T-helper 9 cell (primary cell): ENCODE measurements around the gene RNF212.
"Not testable (repeated sequence)": the region's sequence is repeated elsewhere in the genome, so short reads cannot be mapped to it uniquely, and the experiment has no call there.

ENCODE experiments used
- DNase-seq: peaks from one replicate; pipeline ENCODE4 v3.0.0-alpha.2; 2020

The RNF212 gene

GRCh38 chr4:1047106-1047975, 66.0 kb downstream of the RNF212 start:
- no peak for DNase-seq

- not testable (repeated sequence) for DNase-seq
Measured at GRCh38 chr4:1046581-1047011, 66.8 kb downstream of the RNF212 start.

- DNase-seq, result no peak
Measured at GRCh38 chr4:1045595-1046201, 67.7 kb downstream of the RNF212 start.

GRCh38 chr4:1045193-1045594, 68.2 kb downstream of the RNF212 start:
- DNase-seq, result no peak

GRCh38 chr4:1044469-1045192, 68.7 kb downstream of the RNF212 start:
- no peak for DNase-seq

- DNase-seq, result no peak
Measured at GRCh38 chr4:1043651-1044468, 69.5 kb downstream of the RNF212 start.

GRCh38 chr4:1043162-1043561, 70.2 kb downstream of the RNF212 start:
- DNase-seq, result no peak

- DNase-seq, result no peak
Measured at GRCh38 chr4:1042352-1043055, 70.9 kb downstream of the RNF212 start.

GRCh38 chr4:1041936-1042330, 71.4 kb downstream of the RNF212 start:
- DNase-seq, result no peak

GRCh38 chr4:1041147-1041935, 72.0 kb downstream of the RNF212 start:
- no peak for DNase-seq

- DNase-seq, result no peak
Measured at GRCh38 chr4:1040344-1041146, 72.8 kb downstream of the RNF212 start.

- no peak for DNase-seq
Measured at GRCh38 chr4:1039493-1040343, 73.6 kb downstream of the RNF212 start.

- no peak for DNase-seq
Measured at GRCh38 chr4:1038948-1039492, 74.3 kb downstream of the RNF212 start.

- no peak for DNase-seq
Measured at GRCh38 chr4:1036976-1037810, 76.2 kb downstream of the RNF212 start.

- DNase-seq, result no peak
Measured at GRCh38 chr4:1036095-1036494, 77.3 kb downstream of the RNF212 start.

- DNase-seq, result no peak
Measured at GRCh38 chr4:1035510-1035909, 77.9 kb downstream of the RNF212 start.

GRCh38 chr4:1033840-1034551, 79.4 kb downstream of the RNF212 start:
- DNase-seq, result no peak
